K562 (cell line): ENCODE results near the gene R3HDM1. TPM values are rescaled to one million over a fixed set of nuclear protein-coding genes. Genes with fewer than 3 reads are reported as not detected.
A peak's percentile ranks its signal among the peaks of the same experiment; 100 is the strongest.

ENCODE experiments used
- ARID4B ChIP-seq: sonication (generic); formaldehyde crosslinking; IDR thresholded peaks from 2 replicates; pipeline ENCODE4 v1.8.0; 2022; ENCODE audit warnings: mild to moderate bottlenecking, missing genetic modification reagents
- CHD2 ChIP-seq: IDR thresholded peaks from 2 replicates; pipeline ENCODE4 v1.6.1; 2011; ENCODE audit warnings: low read depth, low read length
- HDAC1 ChIP-seq, 2 experiments: fragments of 450-650 bp; IDR thresholded peaks; 2 replicates each; pipeline ENCODE4 v1.6.1; 2016 to 2017; ENCODE audit warnings: inconsistent platforms in 1 of 2, mild to moderate bottlenecking in 1 of 2, moderate library complexity in 1 of 2
- NRF1 ChIP-seq, 2 experiments: fragments of 450-650 bp; IDR thresholded peaks in 1 of 2; conservative IDR thresholded peaks in 1 of 2; 2 replicates each; pipeline ENCODE4 v1.6.1; 2014; ENCODE audit warnings: mild to moderate bottlenecking in 2 of 2
- POLR2AphosphoS5 ChIP-seq: IDR thresholded peaks from 2 replicates; pipeline ENCODE4 v1.6.1; 2011; ENCODE audit warnings: mild to moderate bottlenecking, low read depth, low read length, moderate library complexity; ENCODE audit not compliant: control insufficient read depth, insufficient read depth
- SIX5 ChIP-seq, 2 experiments: IDR thresholded peaks; 2 replicates each; pipeline ENCODE4 v1.6.1; 2011; ENCODE audit warnings: low read length in 2 of 2, borderline replicate concordance in 1 of 2, low read depth in 1 of 2, mild to moderate bottlenecking in 1 of 2, moderate library complexity in 1 of 2; ENCODE audit not compliant: insufficient read depth in 1 of 2
- TSHZ1 ChIP-seq: fragments of 250-450 bp; sonication (Bioruptor Pico); IDR thresholded peaks from 2 replicates; pipeline ENCODE4 v1.4.0; 2020; ENCODE audit warnings: mild to moderate bottlenecking, moderate library complexity
- polyA plus RNA-seq, 8 experiments: library from polyadenylated mRNA; depleted of rRNA in 4 of 8; stranded (reverse) in 5 of 8; unstranded in 3 of 8; fragments of >200 nt; fragmentation: Nextera tagmentation in 2 of 8; fragmentation: Illumina TruSeq in 1 of 8; extraction: Ambion mirVana in 2 of 8; extraction: Trizol in 1 of 8; gene quantifications; 2 replicates each; pipeline versions ENCODE4 v1.2.1 to v1.2.3, GENCODE V29; 2011 to 2014; ENCODE audit warnings: inconsistent platforms in 1 of 8, missing spikeins in 1 of 8
- total RNA-seq, 7 experiments: library from RNA; depleted of rRNA in 6 of 7; stranded (reverse); fragments of >200 nt in 6 of 7; fragmentation: Illumina TruSeq in 2 of 7; extraction: Trizol in 2 of 7; gene quantifications; 2 replicates each; pipeline versions ENCODE4 v1.2.1 to v1.2.3, GENCODE V29; 2011 to 2021; ENCODE audit warnings: low replicate concordance in 1 of 7
- TF ChIP-seq, protein P1 (sequence below): fragments of 250-450 bp; sonication (Bioruptor Pico); IDR thresholded peaks from 2 replicates; pipeline ENCODE4 v1.4.0; 2020
- TF ChIP-seq, protein P2 (sequence below), 2 experiments: IDR thresholded peaks; 2 replicates each; pipeline ENCODE4 v1.6.1; 2012; ENCODE audit warnings: improper control_type of control experiment in 2 of 2, low read depth in 2 of 2, low read length in 2 of 2, borderline replicate concordance in 1 of 2
- TF ChIP-seq, protein P3 (sequence below), 2 experiments: IDR thresholded peaks; 2 replicates each; pipeline ENCODE4 v1.6.1; 2011; ENCODE audit warnings: borderline replicate concordance in 1 of 2, control low read depth in 1 of 2, low read depth in 1 of 2, low read length in 1 of 2, mild to moderate bottlenecking in 1 of 2, mixed read lengths in 1 of 2, moderate library complexity in 1 of 2; ENCODE audit not compliant: insufficient read depth in 1 of 2, insufficient read length in 1 of 2, poor library complexity in 1 of 2, severe bottlenecking in 1 of 2; ENCODE audit errors: extremely low read depth in 1 of 2

R3HDM1 gene
- total and polyA plus RNA-seq, 9 of the 15 experiments (the other 6 are each of a cell fraction or from before 2014, with no cell fraction given) = 12.4 to 89.4 (median 31.0) TPM

DNA sequence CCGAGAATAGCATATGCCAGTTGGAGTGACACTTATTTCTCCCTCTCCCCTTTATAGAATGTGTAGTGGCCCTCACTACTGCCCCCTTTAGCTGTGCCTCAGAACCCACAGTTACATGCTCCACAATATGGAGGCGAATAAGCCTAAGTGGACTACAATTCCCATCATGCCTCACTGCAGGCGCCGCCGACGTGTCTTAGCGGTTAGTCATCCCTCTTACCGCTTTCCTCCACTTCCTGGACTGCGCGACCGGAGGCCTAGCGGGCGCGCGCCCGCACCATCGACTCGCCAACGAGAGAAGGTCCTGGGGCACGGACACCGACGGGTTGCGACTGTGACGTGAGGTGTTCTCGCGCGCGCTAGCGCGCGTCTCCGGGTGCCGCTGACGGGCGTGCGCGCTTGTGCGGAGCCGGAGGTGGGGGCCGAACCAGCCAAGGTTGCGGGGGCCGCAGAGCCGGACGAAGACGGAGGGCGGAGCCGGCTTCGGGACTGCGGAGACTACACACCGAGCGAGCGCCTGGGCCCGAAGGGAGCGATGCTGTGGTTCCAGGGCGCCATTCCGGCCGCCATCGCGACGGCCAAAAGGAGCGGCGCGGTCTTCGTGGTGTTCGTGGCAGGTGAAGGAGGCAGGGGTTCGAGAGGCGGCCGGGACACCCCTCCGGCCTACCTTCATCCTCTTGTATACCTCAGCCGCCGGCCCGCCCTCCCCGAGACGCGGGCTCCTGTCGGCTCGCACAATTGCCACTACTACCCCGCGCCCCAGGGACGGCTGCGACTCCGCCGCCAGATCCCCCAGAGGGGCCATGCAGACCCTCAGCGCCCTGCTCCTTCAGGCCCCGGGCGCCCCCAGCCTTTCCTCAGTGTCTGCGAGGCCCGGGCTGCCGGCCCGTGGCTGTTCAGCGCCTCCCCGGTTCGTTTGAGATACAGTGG, 210.4 kb downstream of the R3HDM1 start, which contains the start of gene UBXN4 (continued):
- no peak for TF ChIP-seq TSHZ1 (CRISPR knock-in tag)
- TF ChIP-seq SIX5 (IDR thresholded peaks at IDR 0.05; ENCODE audit: borderline replicate concordance in 1 of 2, insufficient read depth in 1 of 2, low read depth in 1 of 2, low read length in 2 of 2) = peak; percentile 72 to 75
- TF ChIP-seq NRF1 (conservative IDR thresholded peaks at IDR 0.05 in 1 of 2, IDR thresholded peaks at IDR 0.05 in 1 of 2) = peak; percentile 93 to 94
- TF ChIP-seq, protein P1, sequence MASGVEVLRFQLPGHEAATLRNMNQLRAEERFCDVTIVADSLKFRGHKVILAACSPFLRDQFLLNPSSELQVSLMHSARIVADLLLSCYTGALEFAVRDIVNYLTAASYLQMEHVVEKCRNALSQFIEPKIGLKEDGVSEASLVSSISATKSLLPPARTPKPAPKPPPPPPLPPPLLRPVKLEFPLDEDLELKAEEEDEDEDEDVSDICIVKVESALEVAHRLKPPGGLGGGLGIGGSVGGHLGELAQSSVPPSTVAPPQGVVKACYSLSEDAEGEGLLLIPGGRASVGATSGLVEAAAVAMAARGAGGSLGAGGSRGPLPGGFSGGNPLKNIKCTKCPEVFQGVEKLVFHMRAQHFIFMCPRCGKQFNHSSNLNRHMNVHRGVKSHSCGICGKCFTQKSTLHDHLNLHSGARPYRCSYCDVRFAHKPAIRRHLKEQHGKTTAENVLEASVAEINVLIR (CRISPR knock-in tag) = peak; percentile 73
- TF ChIP-seq HDAC1 (IDR thresholded peaks at IDR 0.05) = 0 out of 4 replicates have a peak, but pooled peaks of 1 of the 2 experiments have one; percentile 9
- peak; percentile 83 for TF ChIP-seq POLR2AphosphoS5
- peak; percentile 61; the same call in 1 of the 2 replicates for TF ChIP-seq CHD2
- TF ChIP-seq ARID4B (CRISPR knock-in tag) = peak; percentile 76
- TF ChIP-seq, protein P2, sequence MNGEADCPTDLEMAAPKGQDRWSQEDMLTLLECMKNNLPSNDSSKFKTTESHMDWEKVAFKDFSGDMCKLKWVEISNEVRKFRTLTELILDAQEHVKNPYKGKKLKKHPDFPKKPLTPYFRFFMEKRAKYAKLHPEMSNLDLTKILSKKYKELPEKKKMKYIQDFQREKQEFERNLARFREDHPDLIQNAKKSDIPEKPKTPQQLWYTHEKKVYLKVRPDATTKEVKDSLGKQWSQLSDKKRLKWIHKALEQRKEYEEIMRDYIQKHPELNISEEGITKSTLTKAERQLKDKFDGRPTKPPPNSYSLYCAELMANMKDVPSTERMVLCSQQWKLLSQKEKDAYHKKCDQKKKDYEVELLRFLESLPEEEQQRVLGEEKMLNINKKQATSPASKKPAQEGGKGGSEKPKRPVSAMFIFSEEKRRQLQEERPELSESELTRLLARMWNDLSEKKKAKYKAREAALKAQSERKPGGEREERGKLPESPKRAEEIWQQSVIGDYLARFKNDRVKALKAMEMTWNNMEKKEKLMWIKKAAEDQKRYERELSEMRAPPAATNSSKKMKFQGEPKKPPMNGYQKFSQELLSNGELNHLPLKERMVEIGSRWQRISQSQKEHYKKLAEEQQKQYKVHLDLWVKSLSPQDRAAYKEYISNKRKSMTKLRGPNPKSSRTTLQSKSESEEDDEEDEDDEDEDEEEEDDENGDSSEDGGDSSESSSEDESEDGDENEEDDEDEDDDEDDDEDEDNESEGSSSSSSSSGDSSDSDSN (IDR thresholded peaks at IDR 0.05; ENCODE audit: borderline replicate concordance in 1 of 2, low read depth in 2 of 2, low read length in 2 of 2) = peak; percentile 68 to 89; a peak in 2 of 4 replicates
- TF ChIP-seq, protein P3, sequence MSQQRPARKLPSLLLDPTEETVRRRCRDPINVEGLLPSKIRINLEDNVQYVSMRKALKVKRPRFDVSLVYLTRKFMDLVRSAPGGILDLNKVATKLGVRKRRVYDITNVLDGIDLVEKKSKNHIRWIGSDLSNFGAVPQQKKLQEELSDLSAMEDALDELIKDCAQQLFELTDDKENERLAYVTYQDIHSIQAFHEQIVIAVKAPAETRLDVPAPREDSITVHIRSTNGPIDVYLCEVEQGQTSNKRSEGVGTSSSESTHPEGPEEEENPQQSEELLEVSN (IDR thresholded peaks at IDR 0.05; ENCODE audit: borderline replicate concordance in 1 of 2, extremely low read depth in 1 of 2, insufficient read depth in 1 of 2, insufficient read length in 1 of 2, low read depth in 1 of 2, low read length in 1 of 2, poor library complexity in 1 of 2, severe bottlenecking in 1 of 2) = peak in 1 of 2 experiments; percentile 43
